Ectodermal cell (in vitro differentiated cells): ENCODE results near the gene OR6S1.

Experiments used
- H3K27ac ChIP-seq: 2 replicates; pipeline ENCODE4 v1.7.0; 2013; ENCODE audit warnings: mild to moderate bottlenecking, low read depth, low read length; ENCODE audit not compliant: insufficient read depth, poor library complexity, severe bottlenecking
- H3K27me3 ChIP-seq: 2 replicates; pipeline ENCODE4 v1.7.0; 2013; ENCODE audit warnings: mild to moderate bottlenecking, low read length; ENCODE audit not compliant: insufficient read depth, control insufficient read depth, poor library complexity, severe bottlenecking
- H3K36me3 ChIP-seq: one replicate; pipeline ENCODE4 v1.7.0; 2013; ENCODE audit warnings: low read length; ENCODE audit not compliant: control insufficient read depth, insufficient read depth
- H3K4me1 ChIP-seq: one replicate; pipeline ENCODE4 v1.7.0; 2013; ENCODE audit warnings: low read length; ENCODE audit not compliant: control insufficient read depth, insufficient read depth
- H3K4me3 ChIP-seq: 2 replicates; pipeline ENCODE4 v1.7.0; 2013; ENCODE audit warnings: low read depth, low read length, control low read depth; ENCODE audit not compliant: insufficient read depth
- H3K9me3 ChIP-seq: 2 replicates; pipeline ENCODE4 v1.7.0; 2013; ENCODE audit warnings: mild to moderate bottlenecking, low read length, moderate library complexity; ENCODE audit not compliant: control insufficient read depth
- WGBS, 2 experiments: methylation state at CpG; one replicate each; pipeline ENCODE4 v1.1.7; 2013; ENCODE audit warnings: missing lambda C conversion rate in 2 of 2; 5-methylcytosine and 5-hydroxymethylcytosine counted together

The OR6S1 gene

DNA sequence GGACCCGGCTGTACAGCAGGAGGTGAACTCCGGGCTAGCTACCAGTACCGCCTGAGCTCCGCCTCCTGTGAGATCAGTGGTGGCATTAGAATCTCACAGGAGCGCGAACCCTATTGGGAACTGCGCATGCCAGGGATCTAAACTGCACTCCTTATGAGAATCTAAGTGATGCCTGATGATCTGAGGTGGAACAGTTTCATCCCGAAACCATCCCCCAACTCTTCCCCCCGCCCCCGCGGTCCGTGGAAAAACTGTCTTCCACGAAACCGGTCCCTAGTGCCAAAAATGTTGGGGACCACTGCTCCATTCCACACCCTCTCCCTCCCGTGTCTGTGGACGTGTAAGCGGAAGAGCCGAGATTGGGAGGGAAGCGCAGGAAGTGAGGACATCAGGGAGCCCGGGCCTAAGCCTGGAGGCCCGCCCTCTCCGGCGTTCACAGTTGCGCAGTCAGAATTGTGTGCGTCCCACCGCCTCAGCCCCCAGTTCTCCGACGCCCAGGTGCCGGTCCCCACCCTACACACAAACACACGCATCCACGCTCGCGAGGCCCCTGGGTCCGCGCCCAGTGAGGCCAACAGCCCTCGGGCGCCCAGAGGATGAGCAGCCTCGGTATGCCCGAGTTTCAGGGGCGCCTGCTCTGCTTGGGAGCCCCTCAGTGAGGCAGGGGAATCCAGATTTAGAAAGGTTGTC is 41.1 kb upstream of the OR6S1 start:
- 0% methylated on average over 37 to 40 of the region's 40 CpGs for whole genome bisulfite sequencing, 2 experiments
- Histone ChIP-seq H3K4me3 (peak overlapping the region; percentile 99), H3K36me3 (no peaks in the 10 kb centered on the region), H3K4me1 (peaks cover 4% of the 10 kb centered on the region), H3K9me3 (no peaks in the 10 kb centered on the region), H3K27me3 (peaks cover 9% of the 10 kb centered on the region), H3K27ac (peak overlapping the region; percentile 87)

DNA sequence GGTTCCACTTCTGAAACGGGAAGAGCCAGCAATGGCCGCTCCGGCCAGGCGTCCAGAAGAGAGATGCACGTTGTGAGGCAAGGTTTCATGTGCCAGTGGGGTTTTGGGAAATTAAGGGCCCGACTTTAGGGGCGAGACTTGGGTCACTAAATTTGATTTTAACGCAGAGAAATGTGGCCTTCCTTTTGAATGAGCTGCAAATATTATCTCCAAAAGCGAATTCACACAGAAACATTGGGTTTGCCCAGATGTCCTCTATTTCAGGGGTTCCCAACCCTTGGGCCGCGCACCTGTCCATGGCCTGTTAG is 40.6 kb upstream of the OR6S1 start:
- WGBS, 2 experiments: 1 to 2% methylated on average over 11 of the region's 11 CpGs
- peak overlapping the region; percentile 99 for H3K4me3 ChIP-seq
- no peaks in the 10 kb centered on the region for H3K9me3 ChIP-seq
- peaks cover 4% of the 10 kb centered on the region for H3K4me1 ChIP-seq
- H3K36me3 ChIP-seq: no peaks in the 10 kb centered on the region
- peak overlapping the region; percentile 87 for H3K27ac ChIP-seq
- H3K27me3 ChIP-seq: peaks cover 9% of the 10 kb centered on the region

DNA sequence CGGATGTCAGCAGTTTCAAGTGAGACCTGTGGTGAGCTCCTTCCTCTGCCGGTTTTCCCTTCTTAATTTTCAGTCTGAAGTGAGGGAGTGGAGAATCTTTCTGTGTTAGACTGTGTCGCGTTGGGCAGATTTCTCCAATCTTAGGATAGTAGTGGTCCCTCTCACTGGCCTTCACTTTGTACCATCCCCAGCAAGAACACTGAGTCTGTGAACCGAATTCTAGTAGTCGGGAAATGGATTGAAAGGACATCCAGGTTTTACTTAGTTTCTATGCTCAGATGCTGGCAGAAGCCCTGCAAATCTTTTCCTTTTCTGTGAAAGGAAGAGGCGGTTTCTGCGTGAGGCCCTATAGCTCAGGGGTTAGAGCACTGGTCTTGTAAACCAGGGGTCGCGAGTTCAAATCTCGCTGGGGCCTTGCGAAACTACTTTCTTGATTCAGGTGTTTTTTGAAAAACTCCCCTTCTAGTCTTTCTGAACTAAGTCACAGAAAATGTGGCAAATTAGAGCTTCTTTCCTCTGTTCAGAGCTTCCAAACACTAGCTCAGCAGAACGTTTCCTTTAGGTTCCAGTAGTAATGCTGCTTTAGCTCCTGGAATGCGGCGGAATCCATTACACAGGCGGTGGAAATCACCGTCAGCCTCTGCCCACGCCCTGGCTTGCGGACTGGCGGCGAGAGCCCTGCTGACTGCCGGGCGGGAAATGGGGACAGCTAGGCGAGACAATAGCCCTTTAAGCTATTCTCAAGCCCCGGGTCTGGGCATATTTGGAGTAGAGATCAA is 40.0 kb upstream of the OR6S1 start:
- no peaks in the 10 kb centered on the region for H3K36me3 ChIP-seq
- no peaks in the 10 kb centered on the region for H3K9me3 ChIP-seq
- H3K4me3 ChIP-seq: peak overlapping the region; percentile 99
- WGBS, 2 experiments: 1% methylated on average over 25 of the region's 25 CpGs
- H3K27ac ChIP-seq: peak overlapping the region; percentile 87
- H3K4me1 ChIP-seq: peaks cover 4% of the 10 kb centered on the region
- peaks cover 9% of the 10 kb centered on the region for H3K27me3 ChIP-seq

DNA sequence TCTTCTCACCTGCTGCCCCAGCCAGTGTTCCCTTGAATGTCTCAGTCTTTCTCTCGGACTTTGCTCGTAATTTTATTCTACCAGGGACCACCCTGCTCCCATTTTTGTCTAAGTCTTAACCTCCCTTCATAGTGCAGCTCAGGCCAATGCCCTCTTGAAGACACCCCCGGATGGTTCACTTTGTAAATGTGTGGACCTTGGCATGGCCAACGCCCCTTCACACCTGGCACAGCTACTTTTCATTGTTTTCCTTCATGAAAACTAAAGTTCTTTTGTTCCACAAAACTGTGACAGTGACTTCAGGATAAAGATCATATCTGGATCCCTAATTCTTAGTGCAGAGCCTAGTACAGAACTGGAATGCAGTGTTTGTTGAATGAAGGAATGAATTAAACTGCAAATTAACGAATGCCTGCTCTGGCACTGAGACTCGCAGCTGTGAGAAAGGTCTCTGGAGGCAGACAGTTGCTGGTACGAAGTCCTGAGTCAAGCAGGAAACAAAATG is 39.4 kb upstream of the OR6S1 start:
- WGBS, 2 experiments: 24 to 28% methylated on average over 7 of the region's 7 CpGs
- Histone ChIP-seq H3K4me3 (peak overlapping the region; percentile 99), H3K36me3 (no peaks in the 10 kb centered on the region), H3K27me3 (peaks cover 5% of the 10 kb centered on the region), H3K27ac (no peak overlapping the region), H3K9me3 (no peaks in the 10 kb centered on the region), H3K4me1 (peaks cover 4% of the 10 kb centered on the region)

DNA sequence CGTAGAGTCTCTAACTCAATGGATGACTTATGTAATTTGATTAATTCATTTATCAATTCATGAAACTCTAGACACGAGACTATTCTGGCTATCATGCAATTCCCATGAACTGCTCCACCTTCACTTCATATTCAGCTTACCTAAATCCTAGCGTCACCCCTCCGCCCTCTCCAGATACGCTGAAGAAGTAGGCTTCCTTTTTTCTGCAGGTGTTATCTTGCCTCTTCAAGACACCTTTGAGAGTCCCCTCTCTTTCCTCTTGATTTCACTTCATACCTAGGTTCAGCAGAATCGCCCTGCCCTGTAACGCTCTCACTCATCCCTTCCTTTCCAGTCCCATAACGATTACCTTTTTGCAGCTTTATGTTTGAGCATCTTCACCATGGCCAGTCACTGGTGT is 38.9 kb upstream of the OR6S1 start:
- no peaks in the 10 kb centered on the region for H3K9me3 ChIP-seq
- 82 to 88% methylated on average over 7 of the region's 8 CpGs for WGBS, 2 experiments
- no peaks in the 10 kb centered on the region for H3K36me3 ChIP-seq
- peaks cover 4% of the 10 kb centered on the region for H3K4me1 ChIP-seq
- peaks cover 2% of the 10 kb centered on the region for H3K27me3 ChIP-seq
- H3K4me3 ChIP-seq: peak overlapping the region; percentile 99
- no peak overlapping the region for H3K27ac ChIP-seq

DNA sequence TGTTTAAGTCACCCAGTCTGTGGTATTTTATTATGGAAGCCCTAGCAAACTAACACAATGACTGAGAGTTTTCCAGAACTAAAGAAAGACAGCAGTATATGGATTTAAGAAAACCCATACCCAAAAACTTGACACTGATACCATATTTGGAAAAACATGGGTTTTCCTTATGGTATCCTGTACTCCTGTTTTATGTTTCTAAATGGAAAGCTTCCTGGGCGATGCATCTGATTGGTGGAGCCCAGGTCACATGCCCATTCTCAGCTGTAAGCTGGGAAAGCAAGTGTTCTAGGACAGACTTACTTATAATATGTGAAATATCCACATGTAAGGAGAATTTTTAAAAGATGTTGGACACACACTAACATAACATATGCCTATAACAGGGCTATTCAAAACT is 38.4 kb upstream of the OR6S1 start:
- peaks cover 4% of the 10 kb centered on the region for H3K4me1 ChIP-seq
- no peaks in the 10 kb centered on the region for H3K9me3 ChIP-seq
- H3K4me3 ChIP-seq: no peak overlapping the region
- no peak overlapping the region for H3K27ac ChIP-seq
- 81 to 84% methylated on average over 1 of the region's 1 CpG for WGBS, 2 experiments
- H3K36me3 ChIP-seq: no peaks in the 10 kb centered on the region
- H3K27me3 ChIP-seq: no peaks in the 10 kb centered on the region

DNA sequence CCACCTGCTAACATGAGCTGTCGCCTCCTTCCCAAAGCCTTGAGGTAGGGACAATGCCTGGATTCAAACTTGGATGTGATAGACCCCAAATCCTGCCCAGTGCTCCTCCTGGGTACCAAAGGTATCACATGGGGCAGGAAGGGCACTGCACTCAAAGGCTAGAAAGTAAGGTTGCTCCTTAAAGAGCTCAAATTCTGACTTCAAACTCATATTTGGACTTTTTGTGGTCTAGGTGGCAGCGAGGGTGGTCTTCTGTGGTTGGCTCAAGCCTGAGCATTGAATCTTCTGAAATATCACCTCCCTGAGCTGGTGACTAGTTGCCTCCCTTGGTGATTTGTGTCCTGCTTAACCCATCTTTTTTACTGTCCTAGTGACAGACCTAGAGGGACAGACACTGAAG is 34.6 kb upstream of the OR6S1 start:
- no peak overlapping the region for H3K4me3 ChIP-seq
- no peak overlapping the region for H3K27ac ChIP-seq
- no peaks in the 10 kb centered on the region for H3K27me3 ChIP-seq
- H3K9me3 ChIP-seq: no peaks in the 10 kb centered on the region
- H3K4me1 ChIP-seq: peaks cover 4% of the 10 kb centered on the region
- no peaks in the 10 kb centered on the region for H3K36me3 ChIP-seq
- 81 to 93% methylated on average over 2 of the region's 2 CpGs for WGBS, 2 experiments

DNA sequence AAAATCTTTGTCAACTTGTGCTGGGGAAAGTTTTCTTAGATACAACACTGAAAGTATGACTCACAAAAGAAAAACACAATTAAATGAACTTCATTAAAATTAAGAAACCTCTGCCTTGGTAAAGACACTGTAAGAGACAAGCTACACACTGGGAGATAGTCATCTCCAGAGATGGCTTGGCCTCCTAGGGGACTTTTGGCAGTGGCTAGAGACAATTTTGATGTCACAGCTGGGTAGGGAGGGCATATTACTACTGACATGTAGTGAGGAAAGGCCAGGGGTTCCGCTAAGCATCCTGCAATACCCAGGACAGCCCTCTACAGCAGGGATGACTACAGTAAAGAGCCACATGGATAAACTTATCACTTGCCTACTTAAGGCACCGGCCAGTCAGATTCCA is 34.2 kb upstream of the OR6S1 start:
- H3K4me3 ChIP-seq: no peak overlapping the region
- WGBS, 2 experiments: 89 to 92% methylated on average over 2 of the region's 2 CpGs
- no peaks in the 10 kb centered on the region for H3K36me3 ChIP-seq
- peaks cover 3% of the 10 kb centered on the region for H3K4me1 ChIP-seq
- no peaks in the 10 kb centered on the region for H3K9me3 ChIP-seq
- no peaks in the 10 kb centered on the region for H3K27me3 ChIP-seq
- H3K27ac ChIP-seq: no peak overlapping the region

DNA sequence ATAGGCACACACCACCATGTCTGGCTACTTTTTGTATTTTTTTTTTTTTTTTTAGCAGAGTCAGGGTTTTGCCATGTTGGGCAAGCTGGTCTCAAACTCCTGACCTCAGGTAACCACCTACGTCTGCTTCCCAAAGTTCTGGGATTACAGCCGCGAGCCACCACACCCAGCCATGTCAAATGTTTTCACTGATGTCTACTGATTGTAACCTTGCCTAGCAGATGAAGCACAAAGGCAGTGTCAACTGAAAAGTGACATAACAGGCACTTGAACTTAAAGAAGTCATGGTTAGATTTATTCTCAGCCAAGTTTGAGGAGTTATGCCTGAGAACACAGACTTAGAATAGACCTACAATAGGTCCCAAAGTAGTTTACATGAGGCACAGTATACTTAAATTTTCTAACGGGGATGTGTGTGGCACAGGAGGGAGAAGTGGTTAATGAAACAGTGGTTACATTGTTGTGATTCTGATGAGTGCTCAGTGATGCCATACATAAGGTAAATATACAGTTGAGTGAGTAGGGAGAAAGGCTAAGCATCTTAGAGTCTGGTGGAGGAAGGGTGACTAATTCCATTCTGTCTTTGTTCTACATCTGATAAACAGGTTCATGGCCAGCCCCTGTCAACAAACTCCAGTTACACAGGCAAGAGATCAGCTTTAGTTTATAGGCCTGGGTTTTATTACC is 30.2 kb upstream of the OR6S1 start:
- Histone ChIP-seq H3K36me3 (no peaks in the 10 kb centered on the region), H3K9me3 (no peaks in the 10 kb centered on the region), H3K27ac (no peak overlapping the region), H3K4me1 (no peaks in the 10 kb centered on the region), H3K27me3 (no peaks in the 10 kb centered on the region), H3K4me3 (no peak overlapping the region)
- 88 to 91% methylated on average over 4 of the region's 4 CpGs for WGBS, 2 experiments

DNA sequence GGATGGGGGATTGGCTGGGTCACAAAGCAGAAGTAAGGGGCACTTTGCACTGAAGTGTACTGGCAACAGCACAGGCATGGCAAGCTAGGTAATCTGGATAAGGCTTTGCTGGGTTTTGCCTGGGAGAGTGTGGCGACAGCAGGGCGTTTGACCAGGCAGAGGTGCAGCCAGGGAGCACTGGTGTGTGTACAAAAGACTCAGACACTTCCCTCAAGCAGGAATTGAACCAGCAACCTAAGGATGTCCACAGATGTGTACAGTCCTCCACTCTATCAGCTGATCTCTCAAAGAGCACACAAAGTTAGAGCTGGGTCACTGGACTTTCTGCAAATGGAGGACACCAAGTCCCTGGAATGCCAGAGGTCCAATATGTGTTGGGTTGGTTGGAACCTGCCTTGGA is 27.5 kb upstream of the OR6S1 start:
- H3K36me3 ChIP-seq: no peaks in the 10 kb centered on the region
- 81 to 85% methylated on average over 2 of the region's 2 CpGs for WGBS, 2 experiments
- H3K27ac ChIP-seq: no peak overlapping the region
- H3K9me3 ChIP-seq: no peaks in the 10 kb centered on the region
- peaks cover 11% of the 10 kb centered on the region for H3K27me3 ChIP-seq
- H3K4me3 ChIP-seq: no peak overlapping the region
- H3K4me1 ChIP-seq: no peaks in the 10 kb centered on the region
